Measurements from ENCODE around the gene WDR20.

- TF ChIP-seq, protein P1, sequence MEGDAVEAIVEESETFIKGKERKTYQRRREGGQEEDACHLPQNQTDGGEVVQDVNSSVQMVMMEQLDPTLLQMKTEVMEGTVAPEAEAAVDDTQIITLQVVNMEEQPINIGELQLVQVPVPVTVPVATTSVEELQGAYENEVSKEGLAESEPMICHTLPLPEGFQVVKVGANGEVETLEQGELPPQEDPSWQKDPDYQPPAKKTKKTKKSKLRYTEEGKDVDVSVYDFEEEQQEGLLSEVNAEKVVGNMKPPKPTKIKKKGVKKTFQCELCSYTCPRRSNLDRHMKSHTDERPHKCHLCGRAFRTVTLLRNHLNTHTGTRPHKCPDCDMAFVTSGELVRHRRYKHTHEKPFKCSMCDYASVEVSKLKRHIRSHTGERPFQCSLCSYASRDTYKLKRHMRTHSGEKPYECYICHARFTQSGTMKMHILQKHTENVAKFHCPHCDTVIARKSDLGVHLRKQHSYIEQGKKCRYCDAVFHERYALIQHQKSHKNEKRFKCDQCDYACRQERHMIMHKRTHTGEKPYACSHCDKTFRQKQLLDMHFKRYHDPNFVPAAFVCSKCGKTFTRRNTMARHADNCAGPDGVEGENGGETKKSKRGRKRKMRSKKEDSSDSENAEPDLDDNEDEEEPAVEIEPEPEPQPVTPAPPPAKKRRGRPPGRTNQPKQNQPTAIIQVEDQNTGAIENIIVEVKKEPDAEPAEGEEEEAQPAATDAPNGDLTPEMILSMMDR (optimal IDR thresholded peaks at IDR 0.05 in 1 of 3, IDR thresholded peaks at IDR 0.05 in 1 of 3, conservative IDR thresholded peaks at IDR 0.05 in 1 of 3; ENCODE audit: extremely low read depth in 1 of 3, insufficient read depth in 2 of 3, low read length in 3 of 3) = no peak
- no peak for TF ChIP-seq EZH2 (IDR thresholded peaks at IDR 0.05; ENCODE audit: low read length)
These were observed 19.1 kb downstream of the WDR20 start for GRCh38 chr14:102158797-102159196.
